ENCODE measurements around the gene LRP5.

The LRP5 gene

DNA sequence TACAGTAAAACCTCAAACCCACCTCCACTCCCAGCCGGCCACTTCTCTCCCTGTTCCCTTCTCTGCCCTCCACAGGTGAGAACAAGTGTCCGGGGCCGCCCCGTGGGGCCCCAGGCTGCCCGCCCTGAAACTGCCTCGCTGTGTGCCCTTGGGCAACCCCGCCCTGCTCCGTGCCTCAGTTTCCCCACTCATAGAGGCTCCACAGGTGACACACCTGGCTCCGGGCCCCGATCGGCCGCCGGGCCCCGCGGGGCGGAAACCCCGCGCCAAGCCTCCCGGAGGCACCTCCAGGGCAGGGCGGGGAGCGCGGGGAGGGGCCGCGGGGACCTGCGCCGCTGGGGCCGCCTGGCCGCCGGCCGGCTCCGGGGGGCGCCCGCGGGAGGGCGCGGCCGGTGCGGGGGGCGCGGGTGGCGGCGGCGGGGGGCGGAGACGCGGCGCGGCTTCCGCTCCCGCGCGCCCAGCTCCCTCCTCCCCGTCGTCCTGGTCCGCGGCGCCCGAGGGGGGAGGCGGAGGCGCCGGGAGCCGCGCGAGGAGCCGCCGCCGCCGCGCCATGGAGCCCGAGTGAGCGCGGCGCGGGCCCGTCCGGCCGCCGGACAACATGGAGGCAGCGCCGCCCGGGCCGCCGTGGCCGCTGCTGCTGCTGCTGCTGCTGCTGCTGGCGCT, at the start of gene LRP5:
Gene LRP5 (plus strand): TSS at position 475 of the 663 bp plus-strand sequence. CDS start 124 bp downstream, at position 599.
- FAIRE-seq: no peak

DNA sequence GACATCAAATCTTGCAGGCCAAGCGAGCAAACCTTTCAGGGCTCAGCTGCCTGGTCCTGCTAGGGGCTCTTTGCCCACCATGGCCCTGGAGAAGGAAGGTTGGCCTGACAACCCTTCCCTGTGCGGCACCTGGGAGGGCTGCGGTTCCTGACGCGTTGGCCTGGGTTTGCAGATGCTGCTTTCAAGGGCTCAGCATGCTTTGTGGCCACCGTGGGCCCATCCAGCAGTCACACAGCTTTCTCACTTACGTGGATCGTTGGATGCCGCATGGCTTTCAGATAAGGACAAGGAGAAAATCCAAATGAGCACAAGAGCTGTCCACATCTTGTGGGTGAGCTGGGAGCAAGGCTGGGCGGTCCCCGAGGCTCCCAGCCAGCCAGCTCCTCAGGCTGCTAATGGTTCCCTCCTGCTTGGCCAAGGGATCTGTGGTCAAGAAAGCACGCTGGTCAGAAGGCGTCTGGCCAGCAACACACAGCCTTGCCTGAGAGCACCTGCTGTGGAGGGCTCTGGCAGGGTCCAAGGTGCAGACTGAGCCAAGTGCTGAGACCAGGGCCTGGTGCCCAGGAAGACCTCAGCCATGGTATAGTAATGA, 48.9 kb upstream of the LRP5 start:
- no peak for FAIRE-seq

DNA sequence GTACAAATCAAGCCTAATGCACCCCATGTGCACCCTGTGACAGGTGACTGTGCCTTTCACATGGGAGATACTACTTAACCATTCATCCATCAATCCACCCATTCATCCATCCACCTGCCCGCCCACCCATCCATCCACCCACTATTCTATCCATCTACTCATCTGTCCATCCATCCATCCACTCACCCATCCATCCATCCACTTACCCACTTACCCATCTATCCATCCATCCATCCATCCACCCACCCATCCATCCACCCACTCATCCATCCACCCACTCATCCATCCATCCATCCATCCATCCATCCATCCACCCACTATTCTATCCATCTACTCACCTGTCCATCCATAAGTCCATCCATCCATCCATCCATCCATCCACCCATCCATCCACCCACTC, 48.1 kb upstream of the LRP5 start:
- FAIRE-seq: no peak

DNA sequence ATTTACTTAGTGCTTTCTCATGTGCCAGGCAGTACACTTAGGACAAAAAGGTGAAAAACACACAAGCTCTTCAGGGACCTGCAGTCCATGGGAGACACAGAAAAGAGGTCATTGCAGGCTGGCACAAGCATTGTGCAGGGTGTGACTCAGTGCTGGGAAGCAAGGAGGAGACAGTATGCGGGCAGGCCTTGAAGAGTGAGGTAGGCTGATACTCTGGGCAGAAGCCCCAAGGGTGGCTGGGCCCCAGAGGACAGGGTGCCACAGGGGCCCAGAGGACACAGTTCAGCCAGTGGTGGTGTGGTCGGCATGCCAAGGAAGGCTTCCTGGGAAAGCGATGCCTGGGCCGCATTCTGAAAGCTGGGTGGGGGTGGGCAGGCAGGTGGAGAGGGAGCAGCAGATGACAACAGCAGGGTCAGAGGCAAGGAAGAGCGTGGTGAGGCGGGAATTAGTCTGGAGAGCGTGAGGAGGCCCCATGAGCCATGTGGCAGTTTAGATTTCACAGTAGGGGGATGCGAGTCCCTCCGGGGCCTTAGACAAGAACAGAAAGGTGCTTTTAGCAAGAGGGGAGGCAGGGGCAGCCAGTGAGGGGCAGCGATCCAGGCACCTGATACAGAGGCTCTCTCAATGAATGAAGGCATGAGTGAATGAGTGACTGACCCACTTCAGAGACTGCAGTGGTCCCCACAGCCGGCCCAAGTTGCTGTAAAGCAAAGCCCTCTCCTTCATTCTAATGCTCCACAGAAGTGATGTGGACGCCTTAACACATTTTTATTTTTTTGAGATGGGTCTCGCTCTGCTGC, 47.5 kb upstream of the LRP5 start:
- FAIRE-seq: no peak

DNA sequence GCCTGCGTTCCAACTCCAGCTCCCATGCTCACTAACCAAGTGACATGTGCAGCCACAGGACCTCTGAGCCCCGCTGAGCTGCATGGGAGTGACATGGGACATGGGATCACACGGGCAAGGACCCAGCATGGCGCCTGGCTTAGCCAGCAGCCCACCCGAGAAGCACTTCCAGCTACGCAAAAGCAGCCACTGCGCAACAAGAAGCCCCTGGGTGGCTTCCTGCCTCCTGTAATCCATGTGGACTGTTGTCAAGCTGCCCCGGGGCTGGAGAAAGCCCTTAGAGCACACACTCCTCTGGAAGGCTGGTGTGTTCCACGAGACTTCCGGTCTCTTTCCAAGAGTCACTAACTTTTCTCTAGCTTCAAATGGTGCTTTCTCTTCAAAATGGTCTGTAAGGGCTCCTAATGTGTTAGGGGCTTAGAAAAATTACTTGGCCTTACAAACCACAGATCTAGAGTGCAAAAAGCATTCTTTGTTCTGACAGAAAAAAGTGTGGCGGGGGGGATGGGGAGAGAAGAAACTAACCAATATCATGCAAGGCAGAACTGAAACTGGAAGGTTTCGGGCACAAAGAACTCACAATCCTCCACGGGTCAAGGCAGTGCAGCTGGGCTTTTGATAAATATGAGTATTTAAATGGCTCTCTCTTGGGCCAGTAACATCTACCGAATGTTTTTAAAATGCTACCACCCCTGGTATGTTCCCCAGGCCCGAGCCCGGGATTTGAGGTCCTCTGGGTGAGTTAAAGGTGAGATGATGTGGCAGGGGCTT, 46.1 kb upstream of the LRP5 start:
- no peak for FAIRE-seq

DNA sequence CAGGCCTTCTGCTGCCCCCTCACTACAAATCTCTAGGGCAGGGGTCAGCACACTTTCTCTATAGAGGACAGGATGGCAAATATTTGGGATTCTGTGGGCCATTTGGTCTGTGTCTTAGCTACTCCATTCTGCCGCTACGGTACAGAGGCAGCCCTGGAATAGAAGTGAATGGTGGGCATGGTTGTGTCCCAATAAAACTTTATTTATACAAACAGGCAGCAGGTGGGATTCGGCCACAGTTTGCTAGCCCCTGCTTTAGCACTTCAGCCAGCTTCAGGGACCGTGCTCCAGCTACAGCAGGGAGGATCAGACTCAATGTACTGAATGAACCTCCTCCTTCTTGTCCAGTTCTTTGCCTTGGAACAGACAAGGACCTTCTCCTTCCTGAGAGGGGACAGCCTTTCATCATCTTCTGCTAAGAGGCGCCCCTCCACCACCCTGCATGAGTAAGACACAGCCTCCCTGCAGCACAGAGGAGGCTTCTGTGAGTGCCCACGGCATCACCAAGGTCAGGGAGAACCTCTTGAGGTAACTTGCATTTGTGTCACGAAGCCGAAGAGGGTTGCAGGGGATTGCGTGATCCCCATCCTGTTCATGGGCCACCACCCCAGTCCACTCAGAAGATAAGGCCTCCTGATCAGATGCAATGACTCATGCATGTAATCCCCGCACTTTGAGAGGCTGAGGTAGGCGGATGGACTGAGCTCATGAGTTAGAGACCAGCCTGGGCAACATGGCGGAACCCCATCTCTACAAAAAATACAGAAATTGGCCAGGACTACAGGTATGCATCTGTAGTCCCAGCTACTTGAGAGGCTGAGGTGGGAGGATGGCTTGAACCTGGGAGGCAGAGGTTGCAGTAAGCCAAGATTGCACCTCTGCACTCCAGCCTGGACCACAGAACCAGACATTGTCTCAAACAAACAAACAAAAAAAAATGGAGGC, 45.2 kb upstream of the LRP5 start:
- FAIRE-seq: no peak

DNA sequence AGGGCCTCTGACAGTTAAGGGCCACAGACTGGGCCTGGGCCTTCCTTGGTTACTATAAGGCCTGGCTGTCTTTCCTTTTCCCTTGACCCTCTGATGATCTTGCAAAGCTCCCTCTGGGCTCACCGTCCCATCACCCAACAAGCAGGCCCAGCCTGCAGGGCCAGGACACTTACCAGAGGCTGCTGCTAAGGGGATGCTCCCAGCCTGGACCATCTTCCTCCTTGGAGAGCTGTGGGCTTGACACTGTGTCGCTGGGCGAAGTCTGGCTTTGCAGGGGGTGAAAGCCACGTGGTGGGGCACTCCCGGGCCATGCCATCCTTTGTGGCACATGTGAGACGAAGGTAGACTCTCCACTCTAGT, 44.5 kb upstream of the LRP5 start:
- FAIRE-seq: no peak

DNA sequence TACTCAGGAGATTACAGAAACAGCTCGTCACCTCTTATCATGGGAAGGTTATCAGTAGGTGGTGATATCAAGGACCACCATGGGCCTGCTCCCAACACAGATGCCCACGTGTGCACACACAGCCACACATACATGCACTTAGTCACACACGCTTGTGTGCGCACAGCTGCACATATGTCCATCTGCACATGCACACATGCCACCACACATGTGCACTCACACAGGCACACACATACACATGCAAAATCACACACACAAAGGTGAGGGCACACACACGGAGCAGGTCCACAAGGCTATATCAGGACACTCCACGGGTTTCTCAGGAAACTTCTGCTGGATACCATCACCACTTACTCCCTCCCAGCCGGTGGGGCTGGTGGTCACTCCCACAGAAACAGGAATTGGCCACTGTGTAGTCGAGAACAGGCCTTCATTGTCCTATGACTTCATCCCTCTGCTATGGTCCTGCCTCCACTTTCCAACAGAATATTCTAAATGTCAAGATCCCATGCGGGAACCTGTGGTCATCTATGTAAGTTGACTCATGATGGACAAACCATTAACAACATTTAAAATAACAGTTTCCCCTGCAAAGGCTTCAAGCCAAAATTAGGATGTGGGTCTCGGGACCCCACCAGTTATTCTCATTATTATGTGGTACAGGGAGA, 42.8 kb upstream of the LRP5 start:
- FAIRE-seq: no peak

DNA sequence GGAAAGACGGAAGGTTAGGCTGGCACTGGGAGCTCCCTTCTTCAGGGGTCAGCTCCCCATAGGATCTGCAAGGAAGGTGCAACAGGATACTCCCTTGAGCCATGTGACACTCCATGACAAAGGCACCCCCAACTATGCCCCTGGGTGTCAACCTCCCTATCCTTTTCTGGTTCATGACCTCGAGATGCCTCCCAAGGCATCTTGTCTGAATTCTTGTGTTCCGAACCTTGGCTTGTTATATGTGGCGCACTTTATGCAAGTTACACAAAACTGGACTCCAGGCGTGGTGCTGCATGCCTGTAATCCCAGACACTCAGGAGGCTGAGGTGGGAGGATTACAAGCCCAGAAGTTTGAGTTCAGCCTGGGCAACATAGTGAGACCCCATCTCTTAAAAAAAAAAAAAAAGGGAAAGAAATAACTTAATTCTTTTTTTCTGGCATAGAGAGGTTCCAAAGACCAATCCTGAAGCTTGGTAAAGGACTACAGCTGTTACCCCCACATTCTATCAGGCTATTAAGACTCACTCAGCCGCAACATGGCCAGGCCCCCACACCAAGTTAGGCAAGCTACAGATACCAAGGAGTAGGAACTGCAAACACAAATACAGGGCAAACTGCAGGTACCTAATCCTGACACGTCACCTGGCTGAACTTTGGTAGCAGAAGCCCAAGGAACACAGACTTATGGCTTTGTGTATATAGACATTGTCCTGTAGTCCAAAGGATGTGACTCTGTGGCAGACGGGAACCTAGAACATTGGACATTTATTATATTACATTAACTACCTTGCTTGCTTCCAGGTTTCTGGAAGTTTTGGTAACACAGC, 42.0 kb upstream of the LRP5 start:
- no peak for FAIRE-seq

DNA sequence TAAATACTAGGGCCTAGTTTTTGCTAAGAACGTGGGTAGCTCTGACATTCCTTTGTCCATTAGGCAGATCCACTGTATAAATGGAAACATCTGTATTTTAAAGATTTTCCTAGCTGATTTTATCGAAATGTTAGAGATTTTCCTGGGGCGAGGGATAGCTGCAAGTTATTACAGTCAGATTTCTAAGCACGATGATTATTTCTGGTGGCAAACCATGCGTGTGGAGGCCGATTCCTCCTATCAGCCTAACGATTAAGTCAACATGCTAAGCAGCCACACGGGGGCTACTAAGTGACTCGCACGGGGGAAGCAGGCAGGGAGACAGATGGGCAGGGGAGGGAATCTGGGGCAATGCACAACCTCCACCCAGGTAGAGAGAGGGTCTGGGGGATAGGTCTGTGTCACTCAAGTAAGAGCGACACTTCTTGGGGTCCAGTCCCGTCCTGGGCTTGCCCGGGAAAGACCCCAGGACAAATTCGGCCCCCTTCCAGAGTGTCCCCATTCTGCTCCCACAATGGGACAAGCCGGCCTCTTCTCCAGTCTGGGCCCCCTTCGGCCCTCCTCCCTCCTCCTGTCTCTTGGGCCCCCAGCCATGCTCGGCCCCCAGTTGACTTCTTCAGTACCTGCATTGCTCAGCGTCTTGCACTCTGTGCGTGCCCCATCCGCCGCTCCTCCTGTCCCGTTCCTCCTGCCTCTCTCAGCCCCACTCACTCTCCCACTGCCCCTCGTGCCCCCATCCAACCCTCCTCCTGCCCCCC, 41.2 kb upstream of the LRP5 start:
- FAIRE-seq: no peak

DNA sequence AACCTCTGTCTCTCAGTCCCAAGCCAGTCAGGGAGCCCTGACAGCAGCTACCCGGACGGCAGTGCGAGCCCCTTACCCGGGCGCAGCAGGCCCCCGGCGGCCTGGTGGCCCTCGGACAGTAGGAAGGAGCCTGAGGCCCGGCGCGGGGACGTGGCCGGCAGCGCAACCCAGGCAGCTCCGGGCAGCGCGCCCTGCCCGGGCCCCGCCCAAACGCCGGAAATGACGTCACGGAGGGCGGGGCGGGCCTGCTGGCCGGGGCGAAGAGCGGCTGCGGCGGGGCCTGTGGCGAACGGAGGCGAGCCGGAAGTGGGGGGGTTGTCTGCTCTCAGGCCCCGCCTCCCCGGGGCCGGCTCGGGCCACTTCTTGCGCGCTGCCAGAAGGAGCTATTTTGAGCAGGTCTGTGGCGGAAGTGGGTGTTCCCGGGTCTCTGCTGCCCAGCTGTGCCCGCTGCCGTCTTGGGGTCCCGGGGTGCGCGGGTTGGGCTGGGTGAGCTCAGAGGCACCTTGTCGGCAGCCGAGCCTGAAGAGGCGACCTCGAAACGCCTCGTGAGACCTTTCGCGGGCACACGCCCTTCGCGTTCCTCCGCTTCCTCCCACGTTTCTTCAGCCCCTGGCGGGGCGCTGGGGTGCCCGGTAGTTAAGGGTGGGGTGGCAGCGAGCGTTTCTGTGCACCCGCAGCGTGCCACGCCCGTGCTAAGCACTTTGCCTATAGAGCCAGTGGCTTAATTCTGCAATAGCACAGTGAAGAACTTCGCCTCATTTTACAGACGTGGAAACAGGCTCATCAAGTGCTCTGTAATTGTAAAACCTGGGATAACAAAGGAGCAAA, 40.4 kb upstream of the LRP5 start, which contains the start of gene C11orf24:
Gene C11orf24 (minus strand): TSS at position 193 of the 828 bp plus-strand sequence. CDS start 8,206 bp downstream, outside the sequence.
- FAIRE-seq: no peak

DNA sequence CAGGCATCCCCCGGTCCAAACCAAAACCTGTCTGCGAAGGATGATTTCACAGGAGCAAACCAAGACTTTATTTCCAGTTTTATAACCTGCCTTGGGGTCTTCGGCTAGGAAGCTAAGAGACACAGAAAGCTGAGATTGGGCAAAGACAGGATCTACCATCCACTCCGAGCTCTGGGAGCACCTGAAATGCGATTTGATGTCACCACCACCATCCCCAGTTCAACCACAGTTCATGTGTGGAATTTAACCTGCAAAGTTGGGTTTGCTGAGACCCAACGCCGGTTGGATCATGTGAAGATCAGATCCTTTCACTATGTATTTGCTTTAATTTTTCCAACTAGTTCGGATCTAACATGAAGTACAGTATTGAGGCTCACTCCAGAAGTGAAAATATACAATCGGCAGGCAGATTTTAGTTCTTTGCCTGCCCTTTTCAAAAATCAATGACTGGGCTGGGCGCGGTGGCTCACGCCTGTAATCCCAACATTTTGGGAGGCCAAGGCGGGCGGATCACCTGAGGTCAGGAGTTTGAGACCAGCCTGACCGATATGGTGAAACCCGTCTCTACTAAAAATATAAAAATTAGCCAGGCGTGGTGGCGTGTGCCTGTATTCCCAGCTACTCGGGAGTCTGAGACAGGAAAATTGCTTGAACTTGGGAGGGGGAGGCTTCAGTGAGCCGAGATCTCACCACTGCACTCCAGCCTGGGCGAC, 39.2 kb upstream of the LRP5 start:
- no peak for FAIRE-seq

DNA sequence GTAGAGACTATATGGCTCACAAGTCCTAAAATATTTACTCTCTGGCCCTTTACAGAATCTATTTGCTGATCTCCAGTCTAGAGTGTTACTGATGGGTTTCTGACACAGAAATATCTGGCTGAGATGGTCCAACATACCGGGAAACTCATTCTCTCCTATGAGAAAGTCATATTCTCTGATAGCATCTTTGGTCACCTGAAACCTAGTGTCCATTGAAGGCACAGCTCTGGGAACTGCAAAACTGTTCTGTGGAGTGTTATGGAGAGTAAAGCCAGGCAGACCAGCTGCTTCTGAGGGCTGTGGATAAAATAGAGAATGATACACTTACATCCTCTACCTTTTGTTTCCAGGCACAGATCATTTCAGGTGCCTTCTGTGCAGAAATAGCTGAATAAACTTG, 38.1 kb upstream of the LRP5 start:
- no peak for FAIRE-seq

DNA sequence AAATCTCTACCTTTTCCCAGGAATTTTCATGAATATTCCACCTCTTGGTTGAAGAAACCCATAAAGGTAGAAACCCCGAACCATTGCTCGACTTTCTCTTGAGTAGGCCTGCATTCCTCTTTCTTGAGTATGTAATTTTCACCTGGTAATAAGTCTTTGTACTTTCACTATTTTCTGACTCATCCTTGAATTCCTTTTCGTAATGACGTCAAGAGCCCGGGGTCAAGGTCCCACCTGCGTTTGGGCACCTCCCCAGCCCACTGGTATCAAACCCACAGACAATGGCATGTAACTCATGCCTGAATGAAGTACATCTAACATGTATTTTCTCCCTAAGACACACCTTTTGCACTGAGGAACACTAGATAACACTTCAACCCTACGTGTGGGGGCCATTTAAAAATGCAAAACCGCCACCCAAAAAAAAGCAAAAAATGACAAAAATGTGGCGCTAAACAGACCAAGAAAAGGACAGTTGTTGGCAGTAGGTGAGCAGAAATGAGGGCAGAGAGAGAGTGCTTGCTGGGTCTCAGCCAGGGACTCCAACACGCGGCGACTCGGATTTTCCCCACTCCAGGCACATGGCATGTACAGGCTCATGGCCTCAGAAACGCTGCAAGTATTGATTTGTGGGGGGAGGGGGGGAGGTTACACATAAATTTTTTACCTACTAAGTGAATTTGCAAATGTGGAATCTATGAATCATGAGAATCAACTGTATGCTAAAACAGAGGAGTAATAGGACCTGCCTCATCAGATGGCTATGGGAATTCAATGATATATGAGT, 36.5 kb upstream of the LRP5 start:
- FAIRE-seq: no peak

DNA sequence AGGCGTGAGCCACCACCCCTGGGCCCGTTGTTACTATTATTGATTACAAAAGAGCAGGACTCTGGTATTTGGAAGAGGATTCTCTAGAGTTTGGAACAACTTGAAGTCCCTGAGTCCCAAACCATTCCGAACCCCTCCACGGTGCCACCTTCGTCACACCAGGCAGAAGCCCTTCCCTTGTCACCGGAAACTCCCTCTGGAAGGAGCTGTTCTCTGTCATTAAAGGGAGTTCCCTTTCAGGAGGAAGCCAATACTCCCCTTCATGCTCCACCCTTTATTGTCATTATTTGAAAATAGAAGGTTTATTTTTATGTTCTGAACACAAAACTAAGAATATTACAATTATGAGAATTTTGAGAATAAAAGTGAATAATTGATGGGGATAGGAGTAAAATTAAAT, 35.5 kb upstream of the LRP5 start:
- no peak for FAIRE-seq

DNA sequence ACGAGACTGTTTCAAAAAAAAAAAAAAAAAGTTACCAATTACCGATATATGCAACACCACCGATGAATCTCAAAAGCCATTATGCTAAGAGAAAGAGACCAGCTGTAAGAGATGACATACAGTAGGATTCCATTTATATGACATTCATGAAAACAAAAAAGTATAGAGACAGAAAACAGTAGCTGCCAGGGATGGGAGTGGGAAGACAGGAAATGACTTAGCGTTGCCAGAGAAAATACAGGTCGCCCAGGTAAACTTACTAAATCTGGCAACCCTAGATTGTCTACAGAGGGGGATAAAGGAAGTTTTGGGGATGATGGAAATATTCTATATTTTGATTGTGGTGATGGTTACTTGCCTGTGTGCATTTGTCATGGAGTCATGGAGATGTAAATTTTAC, 32.7 kb upstream of the LRP5 start:
- no peak for FAIRE-seq

DNA sequence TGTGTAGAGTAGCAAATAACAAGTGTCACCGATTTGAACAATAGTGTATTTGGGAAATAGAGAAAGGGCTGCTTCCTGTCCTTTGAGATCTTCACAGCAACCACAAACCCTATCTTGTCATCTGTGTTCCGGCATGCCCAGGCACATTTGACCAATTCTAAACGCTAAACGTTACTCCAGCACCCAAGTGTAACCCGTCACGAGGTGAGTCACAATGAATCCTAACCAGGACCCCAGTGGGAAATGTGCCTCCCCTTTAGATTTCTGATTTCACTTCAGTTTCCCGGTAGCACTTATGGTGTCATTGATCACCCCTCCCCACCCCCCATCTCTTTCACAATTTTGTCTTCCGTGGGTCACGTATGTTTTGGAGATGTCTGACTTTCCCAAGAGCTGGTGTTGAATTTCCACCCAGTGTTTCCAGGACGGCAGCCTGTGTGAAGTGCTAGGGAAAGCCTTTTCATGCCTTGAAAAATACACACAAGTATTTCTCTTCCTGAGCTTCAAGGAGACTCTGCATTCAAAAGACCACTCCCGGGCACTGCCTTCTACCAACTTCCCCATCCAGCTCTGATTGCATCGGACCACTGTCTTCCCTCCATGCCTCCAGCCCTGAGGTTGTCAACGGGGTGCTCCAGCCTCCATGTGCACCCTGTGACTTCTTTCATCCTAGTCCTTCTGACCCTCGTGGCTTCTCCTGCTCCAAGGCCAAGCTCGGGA, 30.1 kb upstream of the LRP5 start:
- no peak for FAIRE-seq
